GM20431 (cell line): ENCODE results near the gene UVRAG.

Experiments used
- in situ Hi-C: fragments of 300-500 bp; cut with MseI, MboI; formaldehyde crosslinking; loops from one replicate; pipeline ENCODE4 v1.15.0; 2020; ENCODE audit warnings: low sequenced_read_pairs; ENCODE audit not compliant: unreplicated experiment

UVRAG gene

GRCh38 chr11:75869661-75870455, 54.8 kb downstream of the UVRAG start:
- in situ Hi-C loops: loop anchor here (10.0 to 25.0 kb wide), 2 partner anchors 65 to 133 kb away; no protein-coding TSS in a partner anchor

GRCh38 chr11:75872887-75873416, 57.9 kb downstream of the UVRAG start:
- in situ Hi-C loops: loop anchor here (25.0 kb wide), 1 partner anchor 136 kb away; no protein-coding TSS in a partner anchor

GRCh38 chr11:75873417-75874221, 58.6 kb downstream of the UVRAG start:
- in situ Hi-C loops: loop anchor here (25.0 kb wide), 1 partner anchor 136 kb away; no protein-coding TSS in a partner anchor

DNA sequence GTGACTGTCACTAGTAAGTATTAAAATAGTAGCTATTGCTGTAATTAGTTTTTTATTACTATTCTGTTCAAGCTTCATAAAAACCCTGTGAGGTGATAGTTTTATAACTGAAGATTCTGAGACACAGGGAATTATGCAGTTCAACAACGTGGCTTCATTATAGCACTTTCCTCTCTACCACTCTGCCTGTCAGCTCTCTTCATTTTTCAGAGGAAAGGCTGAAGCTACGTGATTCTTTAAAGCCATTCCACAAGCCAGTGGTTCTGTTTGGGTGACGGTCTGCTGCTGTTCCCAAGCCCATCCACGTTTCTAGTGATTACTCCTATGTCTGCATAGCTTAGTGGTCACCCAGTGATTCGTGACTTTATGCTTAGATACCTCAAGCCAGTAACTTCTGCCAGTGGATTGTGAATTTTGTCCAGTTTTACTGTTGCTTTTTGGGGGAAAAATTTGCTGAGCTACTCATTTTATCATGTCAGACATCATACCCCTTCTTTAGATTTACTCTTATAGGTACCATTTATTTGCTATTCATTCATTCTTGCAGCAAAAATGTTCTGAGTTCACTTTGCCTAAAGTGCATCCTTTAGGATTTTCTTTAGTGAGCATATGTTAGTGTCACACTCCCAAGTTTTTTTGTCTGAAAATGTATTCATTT, 59.8 kb downstream of the UVRAG start:
- in situ Hi-C loops: loop anchor here (25.0 kb wide), 2 partner anchors 138 to 437 kb away; no protein-coding TSS in a partner anchor

DNA sequence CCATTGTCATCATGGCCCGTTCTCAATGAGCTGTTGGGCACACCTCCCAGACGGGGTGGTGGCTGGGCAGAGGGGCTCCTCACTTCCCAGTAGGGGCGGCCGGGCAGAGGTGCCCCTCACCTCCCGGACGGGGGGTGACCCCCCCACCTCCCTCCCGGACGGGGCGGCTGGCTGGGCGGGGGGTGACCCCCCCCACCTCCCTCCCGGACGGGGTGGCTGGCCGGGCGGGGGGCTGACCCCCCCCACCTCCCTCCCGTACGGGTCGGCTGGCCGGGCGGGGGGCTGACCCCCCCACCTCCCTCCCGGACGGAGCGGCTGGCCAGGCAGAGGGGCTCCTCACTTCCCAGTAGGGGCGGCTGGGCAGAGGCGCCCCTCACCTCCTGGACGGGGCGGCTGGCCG, 62.3 kb downstream of the UVRAG start:
- in situ Hi-C loops: loop anchor here (25.0 kb wide), 1 partner anchor 435 kb away; no protein-coding TSS in a partner anchor

DNA sequence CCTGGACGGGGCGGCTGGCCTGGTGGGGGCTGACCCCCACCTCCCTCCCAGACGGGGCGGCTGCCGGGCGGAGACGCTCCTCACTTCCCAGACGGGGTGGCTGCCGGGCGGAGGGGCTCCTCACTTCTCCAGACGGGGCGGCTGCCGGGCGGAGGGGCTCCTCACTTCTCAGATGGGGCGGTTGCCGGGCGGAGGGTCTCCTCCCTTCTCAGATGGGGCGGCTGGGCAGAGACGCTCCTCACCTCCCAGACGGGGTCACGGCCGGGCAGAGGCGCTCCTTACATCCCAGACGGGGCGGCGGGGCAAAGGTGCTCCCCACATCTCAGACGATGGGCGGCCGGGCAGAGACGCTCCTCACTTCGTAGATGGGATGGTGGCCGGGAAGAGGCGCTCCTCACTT, 62.9 kb downstream of the UVRAG start:
- in situ Hi-C loops: loop anchor here (25.0 kb wide), 1 partner anchor 434 kb away; no protein-coding TSS in a partner anchor

DNA sequence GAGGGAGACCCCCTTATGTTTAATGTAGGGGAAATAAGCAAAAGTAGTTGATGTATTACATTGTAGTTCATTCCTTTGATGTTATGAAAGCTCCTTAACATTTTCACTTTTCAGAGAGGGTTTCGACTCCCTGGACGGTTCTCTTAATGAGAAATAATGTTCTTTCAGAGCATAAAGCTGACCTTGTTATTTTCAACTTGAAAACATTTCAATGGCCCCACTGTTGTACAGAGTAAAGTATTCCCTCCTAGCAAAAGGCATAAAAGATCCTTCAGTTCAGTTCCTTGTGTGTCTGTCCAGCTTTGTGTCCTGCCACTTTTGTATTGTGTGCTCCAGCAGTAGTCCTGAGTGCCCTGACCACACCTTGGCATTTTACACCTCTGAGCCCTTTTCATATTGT, 63.9 kb downstream of the UVRAG start:
- in situ Hi-C loops: loop anchor here (25.0 kb wide), 1 partner anchor 433 kb away; no protein-coding TSS in a partner anchor

GRCh38 chr11:75879737-75880136, 64.7 kb downstream of the UVRAG start:
- in situ Hi-C loops: loop anchor here (25.0 kb wide), 1 partner anchor 433 kb away; no protein-coding TSS in a partner anchor

DNA sequence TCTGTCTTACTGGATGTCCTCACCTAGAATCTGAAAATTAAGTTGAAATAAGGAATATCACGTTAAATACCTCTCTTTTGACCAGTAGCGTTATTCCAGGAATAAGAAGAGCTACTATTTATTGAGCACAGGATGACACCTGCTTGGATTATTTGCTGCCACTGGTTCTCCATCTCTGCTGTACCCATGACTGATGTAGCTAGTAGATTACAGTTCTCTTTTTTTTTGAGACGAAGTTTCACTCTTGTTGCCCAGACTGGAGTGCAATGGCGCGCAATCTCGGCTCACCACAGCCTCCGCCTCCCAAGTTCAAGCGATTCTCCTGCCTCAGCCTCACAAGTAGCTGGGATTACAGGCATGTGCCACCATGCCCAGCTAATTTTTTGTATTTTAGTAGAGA, 65.3 kb downstream of the UVRAG start:
- in situ Hi-C loops: loop anchor here (25.0 kb wide), 1 partner anchor 432 kb away; no protein-coding TSS in a partner anchor

DNA sequence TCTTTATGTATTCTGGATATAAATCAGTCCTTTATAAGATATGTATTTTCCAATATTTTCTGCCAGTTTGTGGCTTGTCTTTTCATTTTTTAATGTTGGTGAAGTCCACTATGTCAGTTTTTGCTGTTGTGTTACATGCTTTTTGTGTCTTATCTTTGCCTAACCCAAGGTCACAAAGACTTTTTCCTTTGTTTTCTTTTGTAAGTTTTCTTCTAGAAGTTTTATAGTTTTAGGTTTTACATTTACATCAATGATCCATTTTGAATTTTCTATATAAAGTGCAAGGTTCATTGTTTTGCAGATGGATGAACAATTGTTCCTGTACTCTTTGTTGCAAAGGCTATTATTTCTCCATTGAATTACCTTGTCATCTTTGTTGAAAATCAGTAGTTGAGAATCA, 69.3 kb downstream of the UVRAG start:
- in situ Hi-C loops: loop anchor here (25.0 kb wide), 1 partner anchor 428 kb away; no protein-coding TSS in a partner anchor

GRCh38 chr11:75888416-75888815, 73.4 kb downstream of the UVRAG start:
- in situ Hi-C loops: loop anchor here (25.0 kb wide), 1 partner anchor 424 kb away; no protein-coding TSS in a partner anchor

GRCh38 chr11:75891947-75892739, 77.1 kb downstream of the UVRAG start:
- in situ Hi-C loops: loop anchor here (10.0 to 25.0 kb wide), 2 partner anchors 263 to 420 kb away; no protein-coding TSS in a partner anchor

DNA sequence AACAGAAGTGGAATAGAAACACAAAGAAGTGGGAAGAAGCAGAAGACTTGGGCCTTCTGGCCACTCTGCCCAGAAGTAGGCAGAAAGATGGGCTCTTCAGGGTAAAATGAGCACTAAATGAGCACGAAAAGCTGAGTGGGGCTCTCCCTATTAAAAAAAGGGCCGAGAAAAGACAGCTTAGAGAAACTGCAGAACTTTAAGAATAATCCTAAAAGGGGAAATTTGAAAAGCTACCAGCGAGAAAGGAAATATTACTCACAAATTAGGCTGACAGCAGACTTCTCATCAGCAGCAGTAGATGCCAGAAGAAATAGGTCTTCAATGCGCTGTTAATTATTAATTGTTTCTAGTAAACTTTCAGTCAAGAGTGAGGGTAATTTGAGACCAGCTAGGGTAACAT, 78.2 kb downstream of the UVRAG start:
- in situ Hi-C loops: loop anchor here (10.0 to 25.0 kb wide), 2 partner anchors 262 to 419 kb away; no protein-coding TSS in a partner anchor

DNA sequence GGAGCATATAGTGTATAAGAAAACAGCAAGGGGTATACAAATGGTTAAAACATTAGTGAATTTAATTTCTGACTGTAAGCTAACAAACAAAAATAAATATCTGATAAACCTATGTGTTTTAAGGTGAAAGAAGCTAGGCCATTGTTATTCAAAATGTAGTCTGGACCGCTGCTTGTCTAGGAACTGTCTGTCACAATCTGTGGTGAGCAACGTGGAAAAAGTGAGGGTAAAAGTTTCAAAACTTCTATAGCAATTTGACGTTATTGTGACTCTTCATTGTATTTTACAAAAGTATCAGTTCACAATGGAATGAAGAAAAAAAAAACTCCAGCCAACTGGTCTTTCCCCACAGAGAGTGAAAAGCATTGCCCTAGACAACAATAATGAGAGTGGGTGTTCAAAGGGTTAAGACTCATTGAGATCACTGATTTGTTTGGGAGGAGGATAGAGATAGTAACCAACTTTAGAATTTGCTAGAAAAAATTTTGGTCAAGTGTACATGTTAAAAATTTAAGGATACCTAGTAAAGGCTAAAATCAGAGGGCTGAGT, 79.1 kb downstream of the UVRAG start:
- in situ Hi-C loops: loop anchor here (10.0 to 25.0 kb wide), 2 partner anchors 261 to 418 kb away; no protein-coding TSS in a partner anchor

GRCh38 chr11:75896843-75897419, 81.9 kb downstream of the UVRAG start:
- in situ Hi-C loops: loop anchor here (10.0 to 25.0 kb wide), 2 partner anchors 258 to 415 kb away; no protein-coding TSS in a partner anchor

DNA sequence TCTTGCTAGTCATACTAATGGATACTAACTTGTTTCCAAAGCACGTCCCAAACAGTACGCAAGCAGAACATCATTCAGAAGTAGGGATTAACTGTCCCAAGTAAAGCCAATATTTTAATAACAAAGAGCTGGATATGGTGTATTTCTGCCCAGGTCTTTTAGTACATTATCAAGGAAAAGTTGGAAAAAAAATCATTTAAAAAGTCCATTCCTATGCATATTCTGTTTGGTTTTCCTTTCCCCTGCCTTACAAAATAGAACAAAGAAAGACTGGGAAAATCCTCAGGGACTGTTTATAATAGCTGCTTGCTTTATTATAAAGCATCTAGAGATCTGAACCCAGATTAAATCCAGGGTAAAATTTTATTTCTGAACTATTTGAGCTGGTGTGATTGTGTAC, 83.9 kb downstream of the UVRAG start:
- in situ Hi-C loops: loop anchor here (10.0 to 25.0 kb wide), 2 partner anchors 256 to 413 kb away; no protein-coding TSS in a partner anchor

DNA sequence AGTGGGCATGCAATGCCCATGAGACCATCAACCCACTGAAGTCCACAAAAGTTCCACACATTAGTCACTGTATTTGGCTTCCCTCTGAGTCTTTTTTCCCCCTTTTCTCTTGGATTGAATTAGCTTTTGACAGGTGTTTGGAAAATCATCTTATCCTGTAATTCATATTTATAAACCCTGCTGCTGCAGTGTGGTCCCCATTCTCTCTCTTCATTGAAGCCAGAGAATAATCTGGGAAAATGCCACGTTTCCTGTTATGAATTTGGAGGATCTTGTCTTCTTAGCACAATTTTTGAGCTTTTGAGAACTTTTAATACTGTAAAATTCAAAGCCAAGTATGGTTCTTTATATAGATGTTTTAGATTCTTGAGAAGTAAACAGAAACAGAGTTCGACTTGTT, 84.8 kb downstream of the UVRAG start:
- in situ Hi-C loops: loop anchor here (10.0 to 25.0 kb wide), 2 partner anchors 255 to 412 kb away; no protein-coding TSS in a partner anchor

- in situ Hi-C loops: no loop called here
Measured at GRCh38 chr11:75900848-75901247, 85.8 kb downstream of the UVRAG start.
